ENCODE results near the gene PPFIBP1. TPM values are rescaled to one million over a fixed set of nuclear protein-coding genes. Genes with fewer than 3 reads are reported as not detected.

The PPFIBP1 gene
- polyA plus RNA-seq, 1 of the 3 experiments (the other 2 are of a cell fraction), result 55.0 TPM

- CTCF ChIA-PET, result interaction anchor here (0.6 to 10.9 kb wide), 29 partner anchors 8 to 1140 kb away, joined by 3 to 92 read pairs (median 3); no protein-coding TSS in a partner anchor
- Histone ChIP-seq H4K20me1 (ENCODE audit: insufficient read depth) (no peaks in the 10 kb centered on the region), H3K4me3 (ENCODE audit: low read depth in 2 of 2, low read length in 1 of 2) (no peak overlapping the region; a peak in 1 of 4 replicates), H3K27me3 (ENCODE audit: insufficient read depth) (no peaks in the 10 kb centered on the region), H3K4me2 (no peak overlapping the region), H3K36me3 (replicated peaks in 1 of 2; ENCODE audit: control insufficient read depth in 1 of 2, insufficient read depth in 2 of 2, low read length in 1 of 2) (peaks cover 48 to 60% of the 10 kb centered on the region in 2 experiments), H2AFZ (ENCODE audit: low read depth) (no peak overlapping the region), H3F3A (replicated peaks; ENCODE audit: insufficient read depth) (peaks cover 5% of the 10 kb centered on the region), H3K9me2 (no peaks in the 10 kb centered on the region), H3K27ac (ENCODE audit: low read depth in 2 of 2, low read length in 1 of 2) (no peak overlapping the region), H3K9me3 (no peaks in the 10 kb centered on the region), H3K9ac (no peak overlapping the region), H3K4me1 (ENCODE audit: control insufficient read depth in 1 of 2, insufficient read depth in 2 of 2, low read depth in 1 of 2, low read length in 1 of 2) (peaks cover 0 to 7% of the 10 kb centered on the region in 2 experiments; a peak in 2 of 4 replicates), H3K79me2 (ENCODE audit: insufficient read depth) (peaks cover 11% of the 10 kb centered on the region; the same call in 1 of the 2 replicates)
- POLR2A ChIA-PET, result no interaction called here
- WGBS (ENCODE audit: low lambda C conversion rate), result 12% methylated on average over 3 of the region's 3 CpGs
- no peak for TF ChIP-seq TCF12 (IDR thresholded peaks at IDR 0.05)
- TF ChIP-seq NRF1 (IDR thresholded peaks at IDR 0.05; ENCODE audit: low read depth, low read length), result 0 out of 2 replicates have a peak, but pooled peaks have one; percentile 10
- TF ChIP-seq CTCF (IDR thresholded peaks at IDR 0.05), result peak; percentile 97
- no peak for TF ChIP-seq TAF1 (IDR thresholded peaks at IDR 0.05; ENCODE audit: borderline replicate concordance, low read depth, low read length)
- TF ChIP-seq RAD21 (IDR thresholded peaks at IDR 0.05; ENCODE audit: low read length), result peak; percentile 95
- no peak for TF ChIP-seq EZH2phosphoT487 (IDR thresholded peaks at IDR 0.05; ENCODE audit: borderline replicate concordance, low read depth)
- TF ChIP-seq SMC3 (IDR thresholded peaks at IDR 0.05; ENCODE audit: low read depth, low read length), result peak; percentile 86
- no peak for TF ChIP-seq GATA2 (CRISPR knock-in tag; IDR thresholded peaks at IDR 0.05)
- no peak for TF ChIP-seq JUND (IDR thresholded peaks at IDR 0.05)
- TF ChIP-seq IRF3 (IDR thresholded peaks at IDR 0.05; ENCODE audit: low read depth, low read length), result no peak
- TF ChIP-seq RCOR1 (IDR thresholded peaks at IDR 0.05; ENCODE audit: low read length), result no peak
- TF ChIP-seq YY1 (IDR thresholded peaks at IDR 0.05; ENCODE audit: low read depth), result no peak
- no peak for TF ChIP-seq SIN3A (IDR thresholded peaks at IDR 0.05; ENCODE audit: borderline replicate concordance, low read depth, low read length)
- TF ChIP-seq EP300 (IDR thresholded peaks at IDR 0.05; ENCODE audit: borderline replicate concordance in 1 of 2, low read depth in 1 of 2, low read length in 1 of 2), result no peak
- no peak for TF ChIP-seq POLR2AphosphoS5 (IDR thresholded peaks at IDR 0.05; ENCODE audit: low read depth, low read length)
- no peak for TF ChIP-seq CHD2 (IDR thresholded peaks at IDR 0.05; ENCODE audit: low read length, partially characterized antibody)
- peak; percentile 55 for DNase-seq
Measured at GRCh38 chr12:27733052-27733656, 209.1 kb downstream of the PPFIBP1 start.

Measured in SK-N-SH (cell line).